ENCODE measurements around the gene RIMOC1.

RIMOC1 gene

DNA sequence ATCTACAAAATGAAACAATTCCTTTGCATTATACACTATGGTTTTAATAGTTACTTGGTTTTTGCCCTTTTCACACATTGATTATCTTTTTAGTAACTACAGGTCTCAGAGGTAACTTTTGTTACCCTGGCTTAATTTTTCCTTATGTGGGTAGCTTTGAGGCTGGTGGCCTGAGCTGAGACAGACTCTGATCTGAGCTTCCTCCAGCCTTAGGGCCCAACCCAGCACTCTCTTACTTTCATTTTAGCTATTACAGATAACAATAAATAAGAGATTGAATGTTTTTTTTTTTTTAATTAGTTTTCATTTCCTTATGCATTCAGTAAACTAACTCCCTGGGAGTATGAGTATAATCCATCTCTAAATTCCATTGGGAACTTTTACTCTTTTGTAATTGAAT lies 18.9 kb upstream of the RIMOC1 start:
- Histone ChIP-seq H3K9me3 (replicated peaks; ENCODE audit: insufficient read depth, low read length) (no peaks in the 10 kb centered on the region), H3F3A (ENCODE audit: insufficient read depth, low read length) (no peaks in the 10 kb centered on the region), H3K4me2 (ENCODE audit: low read depth, low read length) (peak overlapping the region; percentile 28; the same call in 1 of the 2 replicates), H3K9ac (ENCODE audit: low read length) (no peak overlapping the region), H3K79me2 (ENCODE audit: low read length) (no peaks in the 10 kb centered on the region), H3K4me1 (ENCODE audit: low read length) (peaks cover 7% of the 10 kb centered on the region), H3K36me3 (replicated peaks; ENCODE audit: insufficient read depth, low read length) (no peaks in the 10 kb centered on the region), H3K27ac (ENCODE audit: low read length) (no peak overlapping the region), H3K4me3 (ENCODE audit: low read length) (no peak overlapping the region), H3K9me2 (replicated peaks; ENCODE audit: insufficient read depth, low read length) (no peaks in the 10 kb centered on the region), H4K20me1 (ENCODE audit: insufficient read depth, low read length) (no peaks in the 10 kb centered on the region), H2AFZ (ENCODE audit: low read length) (peak overlapping the region; percentile 42), H3K27me3 (replicated peaks; ENCODE audit: insufficient read depth, low read length) (no peaks in the 10 kb centered on the region)
- DNase-seq, result peak; percentile 14
- TF ChIP-seq EZH2phosphoT487 (IDR thresholded peaks at IDR 0.05; ENCODE audit: low read length) (no peak), EZH2 (optimal IDR thresholded peaks at IDR 0.05; ENCODE audit: low read depth, low read length) (no peak)
- TF ChIP-seq, protein P1, sequence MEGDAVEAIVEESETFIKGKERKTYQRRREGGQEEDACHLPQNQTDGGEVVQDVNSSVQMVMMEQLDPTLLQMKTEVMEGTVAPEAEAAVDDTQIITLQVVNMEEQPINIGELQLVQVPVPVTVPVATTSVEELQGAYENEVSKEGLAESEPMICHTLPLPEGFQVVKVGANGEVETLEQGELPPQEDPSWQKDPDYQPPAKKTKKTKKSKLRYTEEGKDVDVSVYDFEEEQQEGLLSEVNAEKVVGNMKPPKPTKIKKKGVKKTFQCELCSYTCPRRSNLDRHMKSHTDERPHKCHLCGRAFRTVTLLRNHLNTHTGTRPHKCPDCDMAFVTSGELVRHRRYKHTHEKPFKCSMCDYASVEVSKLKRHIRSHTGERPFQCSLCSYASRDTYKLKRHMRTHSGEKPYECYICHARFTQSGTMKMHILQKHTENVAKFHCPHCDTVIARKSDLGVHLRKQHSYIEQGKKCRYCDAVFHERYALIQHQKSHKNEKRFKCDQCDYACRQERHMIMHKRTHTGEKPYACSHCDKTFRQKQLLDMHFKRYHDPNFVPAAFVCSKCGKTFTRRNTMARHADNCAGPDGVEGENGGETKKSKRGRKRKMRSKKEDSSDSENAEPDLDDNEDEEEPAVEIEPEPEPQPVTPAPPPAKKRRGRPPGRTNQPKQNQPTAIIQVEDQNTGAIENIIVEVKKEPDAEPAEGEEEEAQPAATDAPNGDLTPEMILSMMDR (IDR thresholded peaks at IDR 0.05; ENCODE audit: low read length), result no peak

DNA sequence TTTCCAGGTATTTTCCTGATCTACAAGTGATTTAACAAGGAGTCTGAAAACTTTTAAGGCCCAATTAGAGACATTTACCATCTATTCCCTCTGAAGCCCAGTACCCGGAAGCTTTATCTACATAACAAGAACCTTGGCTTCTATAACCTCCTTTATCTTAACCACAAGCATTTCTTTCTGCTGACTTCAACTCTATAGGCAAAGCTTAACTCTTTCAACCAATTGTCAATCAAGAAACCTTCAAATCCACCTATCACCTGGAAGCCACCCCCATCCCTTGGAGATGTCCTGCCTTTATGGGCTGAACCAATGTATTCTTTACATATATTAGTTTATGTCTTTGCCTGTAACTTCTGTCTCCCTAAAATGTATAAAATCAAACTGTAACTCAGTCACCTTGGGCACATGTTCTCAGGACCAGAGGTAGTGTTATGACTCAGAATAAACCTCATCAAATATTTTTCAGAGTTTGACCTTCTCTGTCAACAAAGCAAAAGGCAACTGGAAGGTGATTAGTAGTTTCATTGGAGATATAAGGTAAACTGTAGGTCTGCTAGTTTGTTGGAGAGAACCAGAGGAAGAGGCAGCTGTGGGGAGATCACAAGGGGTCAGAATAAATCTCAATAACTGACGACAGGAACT lies 13.0 kb upstream of the RIMOC1 start:
- no peaks in the 10 kb centered on the region for H3K9me3 ChIP-seq (replicated peaks; ENCODE audit: insufficient read depth, low read length)
- H3F3A ChIP-seq (ENCODE audit: insufficient read depth, low read length), result no peaks in the 10 kb centered on the region
- no peaks in the 10 kb centered on the region for H4K20me1 ChIP-seq (ENCODE audit: insufficient read depth, low read length)
- no peak overlapping the region for H3K4me2 ChIP-seq (ENCODE audit: low read depth, low read length)
- no peak overlapping the region for H3K9ac ChIP-seq (ENCODE audit: low read length)
- TF ChIP-seq EZH2 (optimal IDR thresholded peaks at IDR 0.05; ENCODE audit: low read depth, low read length) (no peak), EZH2phosphoT487 (IDR thresholded peaks at IDR 0.05; ENCODE audit: low read length) (no peak)
- TF ChIP-seq, protein P1 (IDR thresholded peaks at IDR 0.05; ENCODE audit: low read length), result no peak
- no peak overlapping the region for H2AFZ ChIP-seq (ENCODE audit: low read length)
- H3K36me3 ChIP-seq (replicated peaks; ENCODE audit: insufficient read depth, low read length), result no peaks in the 10 kb centered on the region
- no peaks in the 10 kb centered on the region for H3K9me2 ChIP-seq (replicated peaks; ENCODE audit: insufficient read depth, low read length)
- H3K27ac ChIP-seq (ENCODE audit: low read length), result no peak overlapping the region
- no peaks in the 10 kb centered on the region for H3K27me3 ChIP-seq (replicated peaks; ENCODE audit: insufficient read depth, low read length)
- H3K4me1 ChIP-seq (ENCODE audit: low read length), result 0 out of 2 replicates have a peak, but pooled peaks cover 3% of the 10 kb centered on the region
- no peaks in the 10 kb centered on the region for H3K79me2 ChIP-seq (ENCODE audit: low read length)
- DNase-seq, result no peak
- no peak overlapping the region for H3K4me3 ChIP-seq (ENCODE audit: low read length)

DNA sequence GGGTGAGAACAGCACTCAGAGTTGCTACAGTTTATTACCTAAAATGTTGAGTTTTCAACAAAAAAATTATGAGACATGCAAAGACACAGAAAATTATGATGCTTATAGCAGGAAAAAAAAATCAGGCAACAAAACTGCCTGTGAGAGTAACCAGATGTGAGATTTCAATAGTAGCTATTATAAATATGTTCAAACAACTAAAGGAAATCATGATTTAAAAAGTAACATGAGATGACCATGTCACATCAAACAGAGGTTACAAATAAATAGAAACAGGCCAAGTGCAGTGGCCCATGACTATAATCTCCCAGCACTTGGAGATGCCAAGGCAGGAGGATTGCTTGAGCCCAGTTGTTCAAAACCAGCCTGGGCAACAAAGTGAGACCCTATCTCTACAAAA lies 12.1 kb upstream of the RIMOC1 start:
- DNase-seq, result no peak
- H3K4me3 ChIP-seq (ENCODE audit: low read length), result no peak overlapping the region
- no peaks in the 10 kb centered on the region for H3K36me3 ChIP-seq (replicated peaks; ENCODE audit: insufficient read depth, low read length)
- no peaks in the 10 kb centered on the region for H3K9me2 ChIP-seq (replicated peaks; ENCODE audit: insufficient read depth, low read length)
- H3K9me3 ChIP-seq (replicated peaks; ENCODE audit: insufficient read depth, low read length), result no peaks in the 10 kb centered on the region
- H3K9ac ChIP-seq (ENCODE audit: low read length), result no peak overlapping the region
- H3K4me2 ChIP-seq (ENCODE audit: low read depth, low read length), result no peak overlapping the region
- H3K27me3 ChIP-seq (replicated peaks; ENCODE audit: insufficient read depth, low read length), result no peaks in the 10 kb centered on the region
- H3K79me2 ChIP-seq (ENCODE audit: low read length), result no peaks in the 10 kb centered on the region
- TF ChIP-seq, protein P1 (IDR thresholded peaks at IDR 0.05; ENCODE audit: low read length), result no peak
- TF ChIP-seq EZH2phosphoT487 (IDR thresholded peaks at IDR 0.05; ENCODE audit: low read length) (no peak), EZH2 (optimal IDR thresholded peaks at IDR 0.05; ENCODE audit: low read depth, low read length) (no peak)
- no peak overlapping the region for H2AFZ ChIP-seq (ENCODE audit: low read length)
- no peaks in the 10 kb centered on the region for H4K20me1 ChIP-seq (ENCODE audit: insufficient read depth, low read length)
- H3K27ac ChIP-seq (ENCODE audit: low read length), result no peak overlapping the region
- H3K4me1 ChIP-seq (ENCODE audit: low read length), result 0 out of 2 replicates have a peak, but pooled peaks cover 3% of the 10 kb centered on the region
- no peaks in the 10 kb centered on the region for H3F3A ChIP-seq (ENCODE audit: insufficient read depth, low read length)

Data from MM.1S (cell line).